SK-N-SH (cell line): ENCODE data around the gene GALNT1. TPM values are rescaled to one million over a fixed set of nuclear protein-coding genes. Genes with fewer than 3 reads are reported as not detected.

Experiments used
- CTCF ChIA-PET: fragments of 300-600, 350-600 bp; formaldehyde crosslinking; extraction: SDS; loops from one replicate; lab custom pipeline; 2021; lab: Yijun Ruan, JAX
- POLR2A ChIA-PET: fragments of 350-600 bp; sonication (Branson Sonifier 250); formaldehyde crosslinking; extraction: SDS; loops from one replicate; lab custom pipeline; 2020; ENCODE audit warnings: antibody characterized with exemption, inconsistent platforms; lab: Yijun Ruan, JAX
- DNase-seq: peaks from one replicate; pipeline ENCODE4 v3.0.0; 2012
- H2AFZ ChIP-seq: fragments of 200-600 bp; sonication (generic); 2 replicates; pipeline ENCODE4 v1.8.1; 2016; ENCODE audit warnings: antibody characterized with exemption, mild to moderate bottlenecking, low read depth
- H3F3A ChIP-seq: fragments of 200-600 bp; sonication (generic); replicated peaks from 2 replicates; pipeline ENCODE3; 2016; ENCODE audit warnings: antibody characterized with exemption, mild to moderate bottlenecking; ENCODE audit not compliant: insufficient read depth
- H3K27ac ChIP-seq, 2 experiments: fragments of 200-500 bp in 1 of 2; fragments of 200-600 bp in 1 of 2; sonication (Bioruptor generic) in 1 of 2; sonication (generic), shearing (Covaris generic) in 1 of 2; 2 replicates each; pipeline versions ENCODE4 v1.5.1 to v1.6.1; 2014 to 2016; ENCODE audit warnings: low read depth in 2 of 2, inconsistent platforms in 1 of 2, low read length in 1 of 2, mild to moderate bottlenecking in 1 of 2, mixed read lengths in 1 of 2
- H3K27me3 ChIP-seq: fragments of 200-600 bp; sonication (generic), shearing (Covaris generic); 2 replicates; pipeline ENCODE4 v1.6.1; 2016; ENCODE audit warnings: mixed run types; ENCODE audit not compliant: insufficient read depth
- H3K36me3 ChIP-seq, 2 experiments: fragments of 200-500 bp in 1 of 2; fragments of 200-600 bp in 1 of 2; sonication (Bioruptor generic) in 1 of 2; sonication (generic) in 1 of 2; replicated peaks in 1 of 2; 2 replicates each; pipeline versions ENCODE3 to v1.5.1; 2014 to 2016; ENCODE audit warnings: low read length in 1 of 2, mild to moderate bottlenecking in 1 of 2; ENCODE audit not compliant: insufficient read depth in 2 of 2, control insufficient read depth in 1 of 2
- H3K4me1 ChIP-seq, 2 experiments: fragments of 200-500 bp in 1 of 2; fragments of 200-600 bp in 1 of 2; sonication (Bioruptor generic) in 1 of 2; sonication (generic), shearing (Covaris generic) in 1 of 2; 2 replicates each; pipeline versions ENCODE4 v1.5.1 to v1.6.1; 2014 to 2016; ENCODE audit warnings: low read depth in 1 of 2, low read length in 1 of 2, mixed run types in 1 of 2; ENCODE audit not compliant: insufficient read depth in 2 of 2, control insufficient read depth in 1 of 2
- H3K4me2 ChIP-seq: fragments of 200-600 bp; sonication (generic), shearing (Covaris generic); 2 replicates; pipeline ENCODE4 v1.6.1; 2017; ENCODE audit warnings: mixed run types
- H3K4me3 ChIP-seq, 2 experiments: fragments of 200-500 bp in 1 of 2; fragments of 200-600 bp in 1 of 2; sonication (Bioruptor generic) in 1 of 2; sonication (generic), shearing (Covaris generic) in 1 of 2; 2 replicates each; pipeline versions ENCODE4 v1.5.1 to v1.8.1; 2014 to 2016; ENCODE audit warnings: low read depth in 2 of 2, inconsistent platforms in 1 of 2, low read length in 1 of 2, mild to moderate bottlenecking in 1 of 2, mixed read lengths in 1 of 2, moderate library complexity in 1 of 2
- H3K79me2 ChIP-seq: fragments of 200-600 bp; sonication (generic); 2 replicates; pipeline ENCODE4 v1.8.1; 2017; ENCODE audit warnings: mild to moderate bottlenecking; ENCODE audit not compliant: insufficient read depth
- H3K9ac ChIP-seq: fragments of 200-600 bp; sonication (generic); 2 replicates; pipeline ENCODE4 v1.6.1; 2017; ENCODE audit warnings: mixed run types
- H3K9me2 ChIP-seq: fragments of 200-600 bp; sonication (generic); 2 replicates; pipeline ENCODE4 v1.6.1; 2017; ENCODE audit warnings: mixed run types
- H3K9me3 ChIP-seq: fragments of 200-600 bp; sonication (generic); 2 replicates; pipeline ENCODE4 v1.6.1; 2017; ENCODE audit warnings: mixed run types, mild to moderate bottlenecking, moderate library complexity
- H4K20me1 ChIP-seq: fragments of 200-600 bp; sonication (generic); 2 replicates; pipeline ENCODE4 v1.6.1; 2017; ENCODE audit warnings: mild to moderate bottlenecking, mixed run types; ENCODE audit not compliant: insufficient read depth
- MEF2A ChIP-seq: IDR thresholded peaks from 2 replicates; pipeline ENCODE4 v1.4.0; 2012; ENCODE audit warnings: low read depth, borderline replicate concordance
- MXI1 ChIP-seq: IDR thresholded peaks from 2 replicates; pipeline ENCODE4 v1.6.1; 2012; ENCODE audit warnings: mild to moderate bottlenecking, low read depth, low read length, improper control_type of control experiment
- NFIC ChIP-seq: IDR thresholded peaks from 2 replicates; pipeline ENCODE4 v1.4.0; 2012; ENCODE audit warnings: borderline replicate concordance
- NRF1 ChIP-seq: IDR thresholded peaks from 2 replicates; pipeline ENCODE4 v1.6.1; 2012; ENCODE audit warnings: low read depth, mild to moderate bottlenecking, low read length
- POLR2AphosphoS5 ChIP-seq: IDR thresholded peaks from 2 replicates; pipeline ENCODE4 v1.6.1; 2012; ENCODE audit warnings: low read depth, low read length
- RFX5 ChIP-seq: IDR thresholded peaks from 2 replicates; pipeline ENCODE4 v1.6.1; 2012; ENCODE audit warnings: mild to moderate bottlenecking, improper control_type of control experiment, low read length
- RXRA ChIP-seq: IDR thresholded peaks from 2 replicates; pipeline ENCODE4 v1.4.0; 2012; ENCODE audit warnings: low read depth, mild to moderate bottlenecking, borderline replicate concordance
- SIN3A ChIP-seq: IDR thresholded peaks from 2 replicates; pipeline ENCODE4 v1.6.1; 2012; ENCODE audit warnings: low read depth, mild to moderate bottlenecking, low read length, moderate library complexity, borderline replicate concordance
- TCF12 ChIP-seq: IDR thresholded peaks from 2 replicates; pipeline ENCODE4 v1.4.0; 2012
- WGBS: methylation state at CpG from one replicate; pipeline ENCODE4 v1.1.6; 2017; ENCODE audit warnings: low lambda C conversion rate; 5-methylcytosine and 5-hydroxymethylcytosine counted together
- polyA plus RNA-seq, 3 experiments: library from polyadenylated mRNA; depleted of rRNA; stranded (reverse); fragments of >200 nt; gene quantifications; 2 replicates each; pipeline ENCODE4 v1.2.3, GENCODE V29; 2012
- TF ChIP-seq, protein P1 (sequence below): fragments of 150-350 bp; IDR thresholded peaks from 2 replicates; pipeline ENCODE4 v1.6.1; 2017; ENCODE audit warnings: antibody characterized with exemption, low read length, low read depth, borderline replicate concordance
- TF ChIP-seq, protein P2 (sequence below): IDR thresholded peaks from 2 replicates; pipeline ENCODE4 v1.4.0; 2012; ENCODE audit warnings: low read depth, borderline replicate concordance
- TF ChIP-seq, protein P3 (sequence below): fragments of 200-600 bp; sonication (generic); IDR thresholded peaks from 2 replicates; pipeline ENCODE4 v1.6.1; 2017; ENCODE audit warnings: antibody characterized with exemption, mild to moderate bottlenecking, moderate library complexity

The GALNT1 gene
- polyA plus RNA-seq, 1 of the 3 experiments (the other 2 are of a cell fraction), result 15.7 TPM

DNA sequence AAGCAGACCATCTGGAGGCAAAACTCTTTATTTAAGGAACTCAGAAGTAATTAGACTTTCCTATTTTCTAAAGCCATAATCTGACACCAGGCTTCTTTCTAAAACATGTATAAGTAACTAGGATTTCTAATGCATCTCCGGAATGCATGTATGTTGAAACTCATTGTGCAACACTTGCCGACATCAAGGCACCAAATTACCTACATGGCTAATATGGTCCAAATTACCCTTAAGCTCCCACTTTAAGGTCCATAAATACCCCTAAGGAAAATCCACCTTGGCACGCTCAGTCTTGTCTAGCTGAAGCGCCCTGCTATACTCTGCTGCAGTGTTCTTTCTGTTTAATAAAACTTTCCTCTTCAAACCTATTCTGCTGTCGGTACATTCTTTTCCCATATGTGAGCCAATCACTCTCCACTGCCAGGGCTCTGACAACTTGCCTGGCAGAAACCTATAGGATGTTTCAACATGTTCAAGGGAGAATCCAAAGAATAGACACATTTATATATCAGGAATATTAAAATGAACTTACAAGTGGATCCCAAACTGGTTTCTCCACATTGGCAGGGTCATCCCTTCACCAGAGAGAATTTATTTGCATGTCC, 171.9 kb downstream of the GALNT1 start:
- 67% methylated on average over 5 of the region's 5 CpGs for WGBS
- Histone ChIP-seq H3K36me3 (no peaks in the 10 kb centered on the region), H3K4me3 (no peak overlapping the region), H3K4me1 (no peaks in the 10 kb centered on the region; a peak in 1 of 4 replicates), H3K9me2 (no peaks in the 10 kb centered on the region), H4K20me1 (no peaks in the 10 kb centered on the region), H3K9me3 (no peaks in the 10 kb centered on the region), H3K27ac (no peak overlapping the region), H2AFZ (no peak overlapping the region), H3K79me2 (no peaks in the 10 kb centered on the region), H3F3A (no peaks in the 10 kb centered on the region), H3K9ac (no peak overlapping the region), H3K27me3 (no peaks in the 10 kb centered on the region; the same call in 1 of the 2 replicates), H3K4me2 (no peak overlapping the region)
- ChIA-PET POLR2A (no interaction called here), CTCF (interaction anchor here (4.1 kb wide), 1 partner anchor 530 kb away, joined by 43 read pairs; no protein-coding TSS in a partner anchor)
- no peak for DNase-seq
- TF ChIP-seq, protein P1, sequence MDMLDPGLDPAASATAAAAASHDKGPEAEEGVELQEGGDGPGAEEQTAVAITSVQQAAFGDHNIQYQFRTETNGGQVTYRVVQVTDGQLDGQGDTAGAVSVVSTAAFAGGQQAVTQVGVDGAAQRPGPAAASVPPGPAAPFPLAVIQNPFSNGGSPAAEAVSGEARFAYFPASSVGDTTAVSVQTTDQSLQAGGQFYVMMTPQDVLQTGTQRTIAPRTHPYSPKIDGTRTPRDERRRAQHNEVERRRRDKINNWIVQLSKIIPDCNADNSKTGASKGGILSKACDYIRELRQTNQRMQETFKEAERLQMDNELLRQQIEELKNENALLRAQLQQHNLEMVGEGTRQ, result no peak
- TF ChIP-seq MEF2A (no peak), RFX5 (no peak)

DNA sequence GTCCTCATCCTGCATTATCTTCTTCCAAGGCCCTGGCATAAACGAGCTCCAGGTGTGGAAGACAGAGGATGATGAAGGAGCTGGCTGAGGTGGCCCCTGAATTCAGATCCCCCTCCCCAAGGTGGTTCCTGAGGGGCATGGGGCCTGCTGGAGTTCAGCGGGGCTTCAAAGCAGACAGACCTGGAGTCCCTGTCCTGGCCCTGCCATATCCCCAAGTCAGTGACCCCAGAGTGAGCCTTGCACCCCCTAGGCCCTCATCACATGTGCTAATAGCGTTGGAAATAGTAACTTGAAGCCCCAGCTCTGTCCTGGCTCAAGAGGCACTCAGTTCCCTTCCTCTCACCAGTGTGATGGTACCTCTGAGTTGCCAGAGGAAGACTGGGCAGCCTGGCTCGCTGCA, 172.9 kb downstream of the GALNT1 start:
- CTCF ChIA-PET, result interaction anchor here (4.1 to 5.0 kb wide), 2 partner anchors 195 to 529 kb away, joined by 43 to 74 read pairs; no protein-coding TSS in a partner anchor

More for the DNA sequence above, 172.9 kb downstream of the GALNT1 start:
- POLR2A ChIA-PET, result no interaction called here
- DNase-seq, result no peak
- no peaks in the 10 kb centered on the region for H3K79me2 ChIP-seq
- no peak overlapping the region for H3K4me3 ChIP-seq
- H3K9ac ChIP-seq, result no peak overlapping the region
- H3K27me3 ChIP-seq, result no peaks in the 10 kb centered on the region; the same call in 1 of the 2 replicates
- WGBS, result 30% methylated on average over 4 of the region's 4 CpGs
- H3F3A ChIP-seq, result no peaks in the 10 kb centered on the region
- no peaks in the 10 kb centered on the region for H3K9me3 ChIP-seq
- H3K27ac ChIP-seq, result no peak overlapping the region
- TF ChIP-seq POLR2AphosphoS5, result no peak
- no peak for TF ChIP-seq MEF2A
- TF ChIP-seq, protein P2, sequence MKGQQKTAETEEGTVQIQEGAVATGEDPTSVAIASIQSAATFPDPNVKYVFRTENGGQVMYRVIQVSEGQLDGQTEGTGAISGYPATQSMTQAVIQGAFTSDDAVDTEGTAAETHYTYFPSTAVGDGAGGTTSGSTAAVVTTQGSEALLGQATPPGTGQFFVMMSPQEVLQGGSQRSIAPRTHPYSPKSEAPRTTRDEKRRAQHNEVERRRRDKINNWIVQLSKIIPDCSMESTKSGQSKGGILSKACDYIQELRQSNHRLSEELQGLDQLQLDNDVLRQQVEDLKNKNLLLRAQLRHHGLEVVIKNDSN, result no peak
- TF ChIP-seq, protein P3, sequence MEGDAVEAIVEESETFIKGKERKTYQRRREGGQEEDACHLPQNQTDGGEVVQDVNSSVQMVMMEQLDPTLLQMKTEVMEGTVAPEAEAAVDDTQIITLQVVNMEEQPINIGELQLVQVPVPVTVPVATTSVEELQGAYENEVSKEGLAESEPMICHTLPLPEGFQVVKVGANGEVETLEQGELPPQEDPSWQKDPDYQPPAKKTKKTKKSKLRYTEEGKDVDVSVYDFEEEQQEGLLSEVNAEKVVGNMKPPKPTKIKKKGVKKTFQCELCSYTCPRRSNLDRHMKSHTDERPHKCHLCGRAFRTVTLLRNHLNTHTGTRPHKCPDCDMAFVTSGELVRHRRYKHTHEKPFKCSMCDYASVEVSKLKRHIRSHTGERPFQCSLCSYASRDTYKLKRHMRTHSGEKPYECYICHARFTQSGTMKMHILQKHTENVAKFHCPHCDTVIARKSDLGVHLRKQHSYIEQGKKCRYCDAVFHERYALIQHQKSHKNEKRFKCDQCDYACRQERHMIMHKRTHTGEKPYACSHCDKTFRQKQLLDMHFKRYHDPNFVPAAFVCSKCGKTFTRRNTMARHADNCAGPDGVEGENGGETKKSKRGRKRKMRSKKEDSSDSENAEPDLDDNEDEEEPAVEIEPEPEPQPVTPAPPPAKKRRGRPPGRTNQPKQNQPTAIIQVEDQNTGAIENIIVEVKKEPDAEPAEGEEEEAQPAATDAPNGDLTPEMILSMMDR, result no peak
- no peak for TF ChIP-seq RXRA
- TF ChIP-seq NRF1, result no peak
- no peak for TF ChIP-seq NFIC
- TF ChIP-seq SIN3A, result no peak
- no peak for TF ChIP-seq TCF12
- no peak for TF ChIP-seq MXI1
- no peaks in the 10 kb centered on the region; a peak in 1 of 4 replicates for H3K4me1 ChIP-seq
- H3K4me2 ChIP-seq, result no peak overlapping the region
- no peaks in the 10 kb centered on the region for H3K9me2 ChIP-seq
- H3K36me3 ChIP-seq, result no peaks in the 10 kb centered on the region
- no peak overlapping the region for H2AFZ ChIP-seq
- H4K20me1 ChIP-seq, result no peaks in the 10 kb centered on the region
